Naive B cell (primary cell): ENCODE measurements around the gene GRAP2. TPM values are rescaled to one million over a fixed set of nuclear protein-coding genes. Genes with fewer than 3 reads are reported as not detected.
A peak's percentile ranks its signal among the peaks of the same experiment; 100 is the strongest.

Experiments
- ATAC-seq, 2 donors: fragments of 150-1000 bp; cut with Tn5 transposase; 2 replicates each; pipeline ENCODE4 v1.10.0; 2021; ENCODE audit warnings: low read depth in 2 of 2, mild to moderate bottlenecking in 2 of 2, moderate library complexity in 2 of 2
- DNase-seq: peaks from one replicate; pipeline ENCODE4 v3.0.0; 2022
- H3K27ac Mint-ChIP-seq, 6 donors: one replicate each; pipeline ENCODE4 v1.8.0; 2020 to 2022; ENCODE audit warnings: mild to moderate bottlenecking in 6 of 6, mixed read lengths in 6 of 6, moderate library complexity in 5 of 6, inconsistent platforms in 2 of 6
- H3K27me3 Mint-ChIP-seq, 3 donors: one replicate each; pipeline ENCODE4 v1.8.0; 2021 to 2022; ENCODE audit warnings: mixed read lengths in 3 of 3, mild to moderate bottlenecking in 1 of 3
- H3K36me3 Mint-ChIP-seq, 2 donors: one replicate each; pipeline ENCODE4 v1.8.0; 2020 to 2022; ENCODE audit warnings: mixed read lengths in 2 of 2, inconsistent platforms in 1 of 2, mild to moderate bottlenecking in 1 of 2
- H3K4me1 Mint-ChIP-seq, 3 donors: one replicate each; pipeline ENCODE4 v1.8.0; 2020 to 2022; ENCODE audit warnings: mixed read lengths in 3 of 3, inconsistent platforms in 1 of 3, mild to moderate bottlenecking in 1 of 3, moderate library complexity in 1 of 3
- H3K4me3 Mint-ChIP-seq, 8 donors: one replicate each; pipeline ENCODE4 v1.8.0; 2020 to 2022; ENCODE audit warnings: mild to moderate bottlenecking in 8 of 8, mixed read lengths in 8 of 8, moderate library complexity in 8 of 8, inconsistent platforms in 2 of 8
- H3K9me3 Mint-ChIP-seq, 7 donors: one replicate each; pipeline ENCODE4 v1.8.0; 2020 to 2022; ENCODE audit warnings: mixed read lengths in 7 of 7, mild to moderate bottlenecking in 5 of 7, inconsistent platforms in 2 of 7, moderate library complexity in 1 of 7
- polyA plus RNA-seq, 6 donors: library from polyadenylated mRNA; unstranded; fragments of 300-500 nt; fragmentation: Illumina TruSeq; gene quantifications; one replicate each; pipeline ENCODE4 v1.2.3, GENCODE V29; 2021; ENCODE audit warnings: low read depth in 6 of 6

GRAP2 gene
- polyA plus RNA-seq, 6 donors from 2014 or later, result 7.7 to 37.7 (median 18.7) TPM

- H3K36me3 Mint-ChIP-seq, result peaks cover 35 to 46% of the 10 kb centered on the region in 2 donors
- peaks cover 5 to 19% (median 7%) of the 10 kb centered on the region in 3 donors for H3K27me3 Mint-ChIP-seq
- no peaks in the 10 kb centered on the region for H3K9me3 Mint-ChIP-seq
- peak overlapping the region in 6 of 8 donors; percentile 37 to 85 (median 55) for H3K4me3 Mint-ChIP-seq
- DNase-seq (no peak), ATAC-seq (no peak)
- peaks cover 50 to 64% (median 54%) of the 10 kb centered on the region in 3 donors for H3K4me1 Mint-ChIP-seq
- peak overlapping the region in 1 of 6 donors; percentile 82 for H3K27ac Mint-ChIP-seq
These were observed 57.3 kb downstream of the GRAP2 start for GRCh38 chr22:39958009-39958711.

DNA sequence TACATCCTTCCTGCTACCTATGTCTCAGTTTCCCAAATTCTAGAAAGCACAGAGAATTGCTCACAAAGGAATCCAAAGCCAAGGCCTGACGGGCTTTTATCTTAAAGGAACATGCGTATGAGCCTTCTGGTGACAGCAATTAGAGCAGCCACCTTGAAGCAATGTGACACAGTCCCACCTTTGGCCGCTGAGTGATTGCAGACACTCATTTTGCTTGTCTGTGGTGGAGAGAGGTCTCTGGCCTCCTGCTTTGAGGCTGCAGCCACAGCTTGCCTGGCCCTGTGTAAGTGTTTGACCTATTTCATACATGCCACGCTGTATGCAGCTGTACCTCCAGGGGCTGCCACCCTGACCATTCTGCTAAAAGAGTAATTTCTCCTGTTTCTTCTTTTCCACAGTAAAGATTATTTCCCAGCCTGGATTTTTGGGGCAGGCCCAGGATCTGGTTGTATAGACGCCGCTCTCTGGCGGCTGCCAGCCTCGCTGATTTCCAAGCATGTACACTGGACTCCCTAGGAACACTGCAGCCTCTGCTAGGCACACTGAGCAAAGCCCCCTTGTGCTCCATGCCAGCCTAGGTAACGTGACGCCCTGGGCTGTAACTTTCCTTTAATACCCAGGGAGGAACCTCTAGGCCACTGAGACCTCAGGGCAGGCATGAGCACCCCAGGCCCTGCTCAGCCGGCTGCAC, 58.2 kb downstream of the GRAP2 start:
- Mint-ChIP-seq H3K27ac (no peak overlapping the region), H3K4me3 (no peak overlapping the region)

DNA sequence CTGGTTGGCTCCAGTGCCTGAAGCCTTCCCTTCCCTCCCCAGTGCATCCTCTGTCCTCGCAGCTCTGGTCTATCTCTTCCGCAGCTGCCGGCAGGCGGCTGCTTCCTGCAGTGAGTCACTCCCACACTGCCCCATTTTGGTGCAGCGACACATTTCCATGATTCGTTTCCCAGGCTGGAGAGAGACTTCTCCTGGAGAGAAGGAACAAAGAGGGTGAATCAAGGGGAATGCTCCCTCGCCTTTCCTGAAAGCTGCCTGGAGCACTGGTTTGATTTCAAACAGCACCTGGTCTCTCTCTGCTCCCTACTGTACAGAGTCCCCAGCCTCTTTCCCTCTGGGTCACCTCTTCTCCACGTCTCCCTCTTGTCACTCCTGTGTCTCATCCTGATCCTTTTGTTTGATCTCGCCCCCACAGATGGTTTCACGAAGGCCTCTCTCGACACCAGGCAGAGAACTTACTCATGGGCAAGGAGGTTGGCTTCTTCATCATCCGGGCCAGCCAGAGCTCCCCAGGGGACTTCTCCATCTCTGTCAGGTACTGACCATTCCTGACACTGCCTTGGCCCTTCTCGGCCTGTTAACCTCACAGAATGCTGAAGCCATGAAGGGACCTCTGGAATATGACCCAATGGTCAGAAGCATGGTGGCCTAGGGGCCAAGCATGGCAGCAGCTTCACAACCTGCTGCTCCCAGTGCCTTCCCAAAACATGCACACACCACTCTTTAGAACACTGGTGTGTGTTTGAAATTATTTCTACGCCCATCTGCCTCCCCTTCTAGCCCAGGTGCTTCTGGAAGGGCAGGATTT, 59.0 kb downstream of the GRAP2 start, which contains the start of gene TMA7B:
Gene TMA7B, plus strand, starts transcription at position 758 of the 808 bp plus-strand sequence. CDS start 3,978 bp downstream, outside the sequence.
- peak within 1 kb of the TSS in 2 of 8 donors; percentile 51 to 68 for H3K4me3 Mint-ChIP-seq
- no peak for DNase-seq

More for the DNA sequence above, 58.2 kb downstream of the GRAP2 start:
- Mint-ChIP-seq H3K9me3 (no peaks in the 10 kb centered on the region), H3K27me3 (peaks cover 5 to 19% (median 7%) of the 10 kb centered on the region in 3 donors), H3K36me3 (peaks cover 35 to 46% of the 10 kb centered on the region in 2 donors), H3K4me1 (peaks cover 40 to 54% (median 44%) of the 10 kb centered on the region in 3 donors)
- DNase-seq (no peak), ATAC-seq (no peak)

DNA sequence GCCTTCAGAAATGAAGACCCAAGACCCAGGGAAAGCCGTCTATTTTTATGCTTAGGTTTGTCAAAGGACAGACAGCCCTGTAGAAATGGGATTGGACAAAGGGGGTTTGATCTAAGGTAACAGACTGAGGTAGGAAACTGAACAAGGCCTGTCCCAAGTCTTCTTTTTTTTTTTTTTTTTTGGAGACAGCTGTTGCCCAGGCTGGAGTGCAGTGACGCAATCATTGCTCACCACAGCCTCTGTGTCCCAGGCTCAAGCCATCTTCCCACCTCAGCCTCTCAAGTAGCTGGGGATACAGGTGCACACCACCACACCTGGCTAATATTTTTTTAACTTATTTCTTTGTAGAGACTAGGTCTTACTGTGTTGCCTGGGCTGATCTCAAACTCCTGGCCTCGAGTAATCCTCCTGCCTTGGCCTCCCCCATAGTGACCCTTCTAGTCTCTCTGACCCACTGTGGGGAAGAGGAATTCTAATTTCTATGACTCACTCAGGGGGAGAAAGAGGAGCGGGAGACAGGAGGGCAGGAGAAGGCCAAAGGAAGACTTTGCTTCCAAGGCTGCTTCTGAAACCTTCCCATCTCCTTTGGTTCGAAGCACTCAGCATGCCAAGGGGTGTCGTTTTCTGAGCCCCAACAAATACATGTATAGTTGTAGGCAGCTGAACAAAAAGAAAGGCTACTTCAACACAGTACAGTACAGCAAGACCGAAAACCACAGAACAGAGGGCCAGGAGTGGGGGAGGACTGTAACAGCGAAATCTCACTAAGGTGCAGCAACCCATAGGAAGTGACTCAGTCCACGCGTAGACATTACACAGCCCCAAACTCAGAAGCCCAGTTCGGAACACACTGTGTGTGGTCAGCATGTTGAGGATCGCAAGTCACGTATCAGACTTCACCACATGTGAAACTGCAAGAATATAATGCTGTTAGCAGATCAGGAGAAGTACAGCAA, 60.2 kb downstream of the GRAP2 start:
- DNase-seq, result no peak
- H3K4me1 Mint-ChIP-seq, result peaks cover 37 to 49% (median 41%) of the 10 kb centered on the region in 3 donors
- peak overlapping the region in 1 of 6 donors; percentile 60 for H3K27ac Mint-ChIP-seq
- H3K36me3 Mint-ChIP-seq, result peaks cover 39 to 52% of the 10 kb centered on the region in 2 donors
- H3K27me3 Mint-ChIP-seq, result peaks cover 5 to 19% (median 7%) of the 10 kb centered on the region in 3 donors
- ATAC-seq, result no peak
- no peak overlapping the region for H3K4me3 Mint-ChIP-seq
- H3K9me3 Mint-ChIP-seq, result no peaks in the 10 kb centered on the region

More for the DNA sequence above, 59.0 kb downstream of the GRAP2 start, which contains the start of gene TMA7B:
- H3K27me3 Mint-ChIP-seq, result peaks cover 5 to 19% (median 7%) of the 10 kb centered on the region in 3 donors
- H3K27ac Mint-ChIP-seq, result peak within 1 kb of the TSS in 2 of 6 donors; percentile 13 to 60
- no peaks in the 10 kb centered on the region for H3K9me3 Mint-ChIP-seq
- H3K4me1 Mint-ChIP-seq, result peaks cover 40 to 54% (median 44%) of the 10 kb centered on the region in 3 donors
- H3K36me3 Mint-ChIP-seq, result peaks cover 35 to 46% of the 10 kb centered on the region in 2 donors
- peak in 1 of 2 donors; percentile 18 for ATAC-seq

- H3K4me3 Mint-ChIP-seq, result no peak overlapping the region
- no peaks in the 10 kb centered on the region for H3K9me3 Mint-ChIP-seq
- peaks cover 34 to 54% of the 10 kb centered on the region in 2 donors for H3K36me3 Mint-ChIP-seq
- ATAC-seq, result no peak
- no peak overlapping the region for H3K27ac Mint-ChIP-seq
- no peak for DNase-seq
- H3K27me3 Mint-ChIP-seq, result peaks cover 2 to 19% (median 7%) of the 10 kb centered on the region in 3 donors
- H3K4me1 Mint-ChIP-seq, result peaks cover 32 to 43% (median 34%) of the 10 kb centered on the region in 3 donors
These were observed 61.2 kb downstream of the GRAP2 start for GRCh38 chr22:39962071-39962470.

DNA sequence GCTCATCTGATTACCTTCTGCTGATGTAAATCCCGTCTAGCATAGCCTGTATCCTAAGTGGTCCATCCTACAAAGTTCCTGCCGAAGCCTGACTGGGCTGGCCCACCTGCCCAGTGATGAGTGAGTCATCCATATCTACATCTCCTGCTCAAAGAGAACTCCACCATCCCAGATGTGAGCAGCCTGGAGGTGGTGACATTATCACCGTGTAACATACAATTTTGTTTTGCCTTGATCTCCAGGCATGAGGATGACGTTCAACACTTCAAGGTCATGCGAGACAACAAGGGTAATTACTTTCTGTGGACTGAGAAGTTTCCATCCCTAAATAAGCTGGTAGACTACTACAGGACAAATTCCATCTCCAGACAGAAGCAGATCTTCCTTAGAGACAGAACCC, 64.9 kb downstream of the GRAP2 start:
- no peak for DNase-seq
- H3K27ac Mint-ChIP-seq, result peak overlapping the region in 1 of 6 donors; percentile 39
- H3K4me1 Mint-ChIP-seq, result peaks cover 4 to 10% (median 4%) of the 10 kb centered on the region in 3 donors
- H3K27me3 Mint-ChIP-seq, result no peaks in the 10 kb centered on the region
- H3K4me3 Mint-ChIP-seq, result no peak overlapping the region
- no peaks in the 10 kb centered on the region for H3K9me3 Mint-ChIP-seq
- ATAC-seq, result no peak
- H3K36me3 Mint-ChIP-seq, result peaks cover 31 to 40% of the 10 kb centered on the region in 2 donors

- H3K4me1 Mint-ChIP-seq, result peaks cover 0 to 5% (median 2%) of the 10 kb centered on the region in 3 donors
- H3K9me3 Mint-ChIP-seq, result no peaks in the 10 kb centered on the region
- H3K27me3 Mint-ChIP-seq, result no peaks in the 10 kb centered on the region
- H3K36me3 Mint-ChIP-seq, result peaks cover 27 to 35% of the 10 kb centered on the region in 2 donors
- ATAC-seq (no peak), DNase-seq (no peak)
- peak overlapping the region in 1 of 6 donors; percentile 38 for H3K27ac Mint-ChIP-seq
- no peak overlapping the region for H3K4me3 Mint-ChIP-seq
These were observed 65.6 kb downstream of the GRAP2 start for GRCh38 chr22:39966470-39966869.

GRCh38 chr22:39967103-39967829, 66.4 kb downstream of the GRAP2 start:
- no peak for ATAC-seq
- no peaks in the 10 kb centered on the region for H3K4me1 Mint-ChIP-seq

DNA sequence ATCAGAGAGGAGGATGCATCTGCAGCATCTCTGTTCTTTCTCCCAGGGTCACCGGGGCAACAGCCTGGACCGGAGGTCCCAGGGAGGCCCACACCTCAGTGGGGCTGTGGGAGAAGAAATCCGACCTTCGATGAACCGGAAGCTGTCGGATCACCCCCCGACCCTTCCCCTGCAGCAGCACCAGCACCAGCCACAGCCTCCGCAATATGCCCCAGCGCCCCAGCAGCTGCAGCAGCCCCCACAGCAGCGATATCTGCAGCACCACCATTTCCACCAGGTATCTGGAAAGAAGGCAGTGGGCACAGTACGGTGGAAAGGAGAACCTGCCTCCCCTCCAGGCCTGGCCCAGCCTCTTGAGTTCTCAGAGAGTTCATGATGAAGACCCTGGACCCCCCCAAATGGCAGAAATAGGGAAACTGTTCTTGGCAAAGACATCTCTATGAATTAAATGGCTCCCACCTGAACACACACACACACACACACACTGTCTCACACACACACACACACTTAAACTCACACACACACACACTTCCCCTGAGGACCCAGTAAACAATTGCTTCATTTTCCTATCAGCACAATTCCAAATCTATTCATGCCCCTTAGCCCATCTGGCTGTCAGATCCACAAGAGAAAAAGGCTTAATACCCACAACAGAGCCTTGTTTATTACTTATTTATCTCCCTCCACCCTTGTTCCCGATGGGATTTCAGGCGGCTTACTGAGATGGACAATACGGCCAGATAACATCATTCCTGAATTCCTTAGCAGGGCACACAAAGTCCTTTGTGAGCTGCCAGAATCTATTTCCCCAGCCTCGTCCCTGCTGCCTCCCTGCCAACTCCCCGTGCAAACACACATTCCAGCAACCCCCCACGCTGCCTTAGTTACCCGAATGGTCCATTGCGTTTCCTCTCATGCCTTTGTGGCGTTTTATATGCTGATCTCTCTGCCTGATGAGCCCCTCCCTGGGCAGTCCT, 67.4 kb downstream of the GRAP2 start:
- Mint-ChIP-seq H3K36me3 (peaks cover 28 to 40% of the 10 kb centered on the region in 2 donors), H3K27me3 (no peaks in the 10 kb centered on the region), H3K4me3 (no peak overlapping the region), H3K27ac (peak overlapping the region in 1 of 6 donors; percentile 1), H3K9me3 (no peaks in the 10 kb centered on the region), H3K4me1 (no peaks in the 10 kb centered on the region)
- DNase-seq (no peak), ATAC-seq (no peak)

More at GRCh38 chr22:39967103-39967829, 66.4 kb downstream of the GRAP2 start:
- H3K27me3 Mint-ChIP-seq, result no peaks in the 10 kb centered on the region
- DNase-seq, result no peak
- no peaks in the 10 kb centered on the region for H3K9me3 Mint-ChIP-seq
- no peak overlapping the region for H3K4me3 Mint-ChIP-seq
- H3K27ac Mint-ChIP-seq, result peak overlapping the region in 2 of 6 donors; percentile 42 to 69
- H3K36me3 Mint-ChIP-seq, result peaks cover 28 to 36% of the 10 kb centered on the region in 2 donors

DNA sequence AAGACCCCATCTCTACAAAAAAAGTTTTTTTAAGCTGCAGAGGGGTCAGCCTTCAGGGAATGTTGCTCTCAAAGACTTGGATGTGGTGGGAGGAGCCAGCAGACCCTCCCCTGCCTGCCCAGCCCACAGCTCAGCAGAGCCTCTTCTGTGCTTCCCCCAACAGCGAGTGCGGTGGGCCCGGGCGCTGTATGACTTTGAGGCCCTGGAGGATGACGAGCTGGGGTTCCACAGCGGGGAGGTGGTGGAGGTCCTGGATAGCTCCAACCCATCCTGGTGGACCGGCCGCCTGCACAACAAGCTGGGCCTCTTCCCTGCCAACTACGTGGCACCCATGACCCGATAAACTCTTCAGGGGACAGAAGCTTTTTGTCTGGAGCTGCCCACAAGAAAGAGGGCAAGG, 69.9 kb downstream of the GRAP2 start:
- Mint-ChIP-seq H3K4me3 (no peak overlapping the region), H3K4me1 (no peaks in the 10 kb centered on the region), H3K9me3 (no peaks in the 10 kb centered on the region), H3K36me3 (peaks cover 23 to 37% of the 10 kb centered on the region in 2 donors), H3K27ac (peak overlapping the region in 1 of 6 donors; percentile 33), H3K27me3 (no peaks in the 10 kb centered on the region)
- DNase-seq (no peak), ATAC-seq (no peak)

DNA sequence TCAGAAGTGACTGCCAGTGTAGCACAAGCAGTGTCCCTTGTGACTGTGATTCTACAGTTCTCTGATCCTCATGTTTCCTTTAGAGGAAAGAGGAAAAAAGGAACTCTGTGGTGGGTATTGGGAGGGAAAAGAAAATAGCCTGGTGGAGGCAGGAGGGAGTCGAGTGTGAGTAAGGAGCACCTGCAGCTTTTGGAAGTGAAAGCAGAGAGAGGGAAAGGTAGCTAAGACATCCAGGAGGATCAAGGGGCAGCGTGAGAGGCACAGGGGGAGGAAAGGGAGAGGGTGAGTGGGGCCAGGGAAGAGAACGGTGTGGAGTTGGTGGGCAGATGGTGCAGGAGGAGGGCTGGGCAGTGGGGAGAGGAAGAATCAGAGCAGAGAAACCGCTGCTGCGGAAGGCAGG, 71.8 kb downstream of the GRAP2 start:
- no peaks in the 10 kb centered on the region for H3K9me3 Mint-ChIP-seq
- peaks cover 22 to 27% of the 10 kb centered on the region in 2 donors for H3K36me3 Mint-ChIP-seq
- peak overlapping the region in 1 of 6 donors; percentile 6 for H3K27ac Mint-ChIP-seq
- H3K4me3 Mint-ChIP-seq, result no peak overlapping the region
- no peaks in the 10 kb centered on the region for H3K4me1 Mint-ChIP-seq
- no peak for DNase-seq
- no peak for ATAC-seq
- no peaks in the 10 kb centered on the region for H3K27me3 Mint-ChIP-seq
